ACHN (cell line): ENCODE measurements around the gene EXOC8.

Source experiments
- DNase-seq: peaks from one replicate; pipeline ENCODE4 v3.0.0-alpha.2; 2015
- in situ Hi-C: cut with HindIII; loops from 2 replicates; pipeline ENCODE4 v1.10.0; 2017; ENCODE audit warnings: low sequenced_read_pairs, low pct_ligation_motif_present, low pct_unique_long_range_greater_than_20kb

Gene EXOC8, protein sequence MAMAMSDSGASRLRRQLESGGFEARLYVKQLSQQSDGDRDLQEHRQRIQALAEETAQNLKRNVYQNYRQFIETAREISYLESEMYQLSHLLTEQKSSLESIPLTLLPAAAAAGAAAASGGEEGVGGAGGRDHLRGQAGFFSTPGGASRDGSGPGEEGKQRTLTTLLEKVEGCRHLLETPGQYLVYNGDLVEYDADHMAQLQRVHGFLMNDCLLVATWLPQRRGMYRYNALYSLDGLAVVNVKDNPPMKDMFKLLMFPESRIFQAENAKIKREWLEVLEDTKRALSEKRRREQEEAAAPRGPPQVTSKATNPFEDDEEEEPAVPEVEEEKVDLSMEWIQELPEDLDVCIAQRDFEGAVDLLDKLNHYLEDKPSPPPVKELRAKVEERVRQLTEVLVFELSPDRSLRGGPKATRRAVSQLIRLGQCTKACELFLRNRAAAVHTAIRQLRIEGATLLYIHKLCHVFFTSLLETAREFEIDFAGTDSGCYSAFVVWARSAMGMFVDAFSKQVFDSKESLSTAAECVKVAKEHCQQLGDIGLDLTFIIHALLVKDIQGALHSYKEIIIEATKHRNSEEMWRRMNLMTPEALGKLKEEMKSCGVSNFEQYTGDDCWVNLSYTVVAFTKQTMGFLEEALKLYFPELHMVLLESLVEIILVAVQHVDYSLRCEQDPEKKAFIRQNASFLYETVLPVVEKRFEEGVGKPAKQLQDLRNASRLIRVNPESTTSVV

DNA sequence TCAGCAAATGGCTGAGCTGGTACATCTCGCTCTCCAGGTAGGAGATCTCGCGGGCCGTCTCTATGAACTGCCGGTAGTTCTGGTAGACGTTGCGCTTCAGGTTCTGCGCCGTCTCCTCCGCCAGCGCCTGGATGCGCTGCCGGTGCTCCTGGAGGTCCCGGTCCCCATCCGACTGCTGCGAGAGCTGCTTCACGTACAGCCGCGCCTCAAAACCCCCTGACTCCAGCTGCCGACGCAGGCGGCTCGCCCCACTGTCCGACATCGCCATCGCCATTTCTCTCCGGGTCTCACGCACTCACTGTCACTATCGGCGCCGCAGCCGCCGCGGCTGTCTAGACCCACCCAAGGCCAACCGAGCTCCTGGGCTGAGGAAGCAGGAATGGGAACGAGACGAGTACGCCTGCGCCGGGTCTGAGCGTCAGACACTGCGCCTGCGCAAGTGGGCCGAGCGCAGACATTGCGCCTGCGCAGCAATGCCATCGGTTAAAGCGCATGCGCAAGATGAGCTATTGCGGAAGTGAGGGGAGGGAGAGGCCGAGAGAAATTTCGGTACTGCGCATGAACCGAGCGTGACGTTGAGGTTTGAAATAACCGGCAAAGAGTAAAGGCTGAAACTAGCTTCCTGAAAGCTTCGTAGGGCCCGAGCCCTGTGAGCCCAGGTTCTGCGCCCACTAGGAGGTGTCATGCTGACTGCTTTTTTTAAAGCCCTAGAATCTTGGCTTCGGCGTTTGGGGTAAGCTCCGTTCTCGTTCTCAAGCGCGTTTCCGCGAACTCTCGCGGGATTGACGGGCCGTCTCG lies at the start of gene EXOC8:
Gene EXOC8, minus strand, starts transcription at position 381 of the 798 bp plus-strand sequence. Its CDS starts 107 bp downstream, at position 274.
- DNase-seq = peak; percentile 98
- in situ Hi-C loops = no loop called here

DNA sequence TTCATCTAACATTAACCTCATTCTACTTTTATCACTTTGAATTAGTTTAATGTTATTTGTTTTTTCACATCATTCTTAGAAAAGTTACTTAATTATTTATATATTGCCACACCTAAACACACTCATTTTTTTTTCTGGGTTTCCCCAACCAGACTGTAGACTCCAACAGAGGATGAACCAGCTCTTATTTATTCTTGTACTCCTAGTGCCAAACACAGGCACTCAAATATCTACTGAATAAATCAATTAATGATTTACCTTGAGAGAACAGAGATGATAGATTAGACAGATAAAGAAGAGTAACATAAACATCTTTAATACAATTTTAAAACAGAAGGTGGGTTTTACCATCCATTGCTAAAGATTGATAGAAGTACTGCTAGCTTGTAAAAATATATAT lies 48.8 kb upstream of the EXOC8 start:
- in situ Hi-C loops = no loop called here
- DNase-seq = no peak

DNA sequence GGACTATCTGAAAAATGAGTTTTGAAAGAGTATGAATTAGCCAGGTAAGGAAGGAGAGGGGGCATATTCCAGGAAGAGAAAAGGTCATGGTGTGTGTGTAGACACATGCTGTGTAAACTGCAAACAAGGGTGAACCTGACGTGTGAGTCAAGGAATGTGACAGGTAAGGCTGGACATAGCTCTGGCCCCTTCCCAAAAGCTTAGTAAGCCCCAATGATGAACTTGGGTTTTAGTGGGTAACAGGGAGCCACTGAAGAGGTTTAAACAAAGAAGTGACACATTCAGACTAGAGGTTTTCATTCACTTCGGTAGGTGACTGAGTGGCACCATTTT lies 47.7 kb upstream of the EXOC8 start:
- in situ Hi-C loops = no loop called here
- DNase-seq = no peak

DNA sequence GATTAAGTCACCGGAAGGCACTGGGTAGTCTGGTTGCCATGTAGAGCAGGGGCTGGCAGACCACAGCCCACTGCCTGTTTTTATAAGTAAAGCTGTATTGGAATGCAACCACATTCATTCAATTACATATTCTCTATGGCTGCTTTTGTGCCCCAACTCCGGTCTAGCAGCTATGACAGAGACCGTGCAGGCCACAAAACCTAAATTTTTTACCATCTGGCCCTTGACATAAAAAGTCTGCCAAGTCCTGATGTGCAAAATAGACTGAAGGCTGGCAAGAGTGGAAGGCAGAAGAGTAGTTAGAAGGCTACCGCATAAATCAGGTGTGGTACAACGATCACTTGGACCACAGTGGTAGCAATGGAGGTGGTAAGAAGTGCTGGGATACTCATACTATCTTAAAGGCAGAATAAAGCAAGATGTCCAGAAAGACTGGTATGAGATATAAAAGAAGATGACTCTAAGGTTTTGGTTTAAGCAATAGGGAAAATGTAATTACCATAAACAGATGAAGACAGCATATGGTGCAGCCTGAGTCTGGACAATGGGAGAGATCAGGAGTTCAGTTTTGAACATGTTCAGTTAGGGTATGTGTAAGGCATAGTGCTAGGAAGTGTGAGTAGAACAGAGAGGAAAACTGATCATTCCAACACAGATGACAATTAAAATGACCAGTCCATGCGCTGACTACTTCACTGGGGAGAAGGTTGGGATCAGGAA lies 47.2 kb upstream of the EXOC8 start:
- in situ Hi-C loops = no loop called here

DNA sequence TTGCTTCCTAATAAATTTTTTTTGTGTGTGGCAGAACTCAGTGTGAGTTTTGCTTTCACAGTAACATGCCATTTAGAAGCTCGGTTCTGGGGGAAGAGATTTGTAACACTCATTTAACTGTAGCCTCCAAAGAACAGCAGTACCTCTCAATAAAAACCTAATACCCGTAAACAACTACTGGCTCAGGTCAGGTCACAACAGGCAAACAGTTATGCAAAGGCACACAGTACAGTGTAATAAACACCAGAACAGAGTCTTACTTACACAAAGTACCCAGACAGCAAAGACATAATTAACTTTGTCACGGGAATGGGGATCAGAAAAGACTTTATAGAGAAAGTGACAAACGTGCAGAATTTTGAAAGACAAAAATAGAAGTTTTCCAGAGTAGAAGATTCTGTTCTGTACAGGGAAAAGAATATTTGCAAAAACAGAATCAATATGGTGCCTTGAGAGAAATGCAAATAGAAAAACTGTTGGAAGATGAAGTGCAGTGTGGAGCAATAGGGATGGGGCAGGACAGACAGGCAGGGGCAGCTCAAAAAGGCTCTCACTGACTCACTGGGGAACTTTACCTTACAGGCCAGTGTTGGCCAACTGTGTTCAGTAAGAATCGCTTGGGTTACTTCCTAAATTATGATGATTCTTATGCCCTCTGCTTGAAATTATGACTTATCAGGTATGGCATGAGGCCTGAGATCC lies 45.7 kb upstream of the EXOC8 start:
- peak; percentile 47 for DNase-seq
- in situ Hi-C loops = no loop called here

More for the DNA sequence above, 47.2 kb upstream of the EXOC8 start:
- DNase-seq = no peak

DNA sequence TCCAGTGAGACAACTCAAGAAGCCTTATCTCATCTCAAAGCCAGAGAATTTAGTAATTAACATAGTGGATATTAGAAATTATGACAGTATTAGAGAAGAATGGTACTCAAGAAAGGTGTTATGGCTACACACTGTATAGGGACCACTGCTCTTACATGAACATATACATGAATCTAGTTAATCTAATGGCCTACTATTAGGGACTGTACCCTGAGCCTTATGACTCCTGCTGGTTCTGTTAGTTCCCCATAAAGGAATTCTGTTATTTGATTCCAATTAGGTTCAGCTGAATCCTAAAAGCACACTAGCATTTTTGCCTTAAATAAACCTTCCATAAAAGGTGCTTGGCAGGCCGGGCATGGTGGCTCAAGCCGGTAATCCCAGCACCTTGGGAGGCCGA lies 44.8 kb upstream of the EXOC8 start:
- in situ Hi-C loops = no loop called here
- no peak for DNase-seq

DNA sequence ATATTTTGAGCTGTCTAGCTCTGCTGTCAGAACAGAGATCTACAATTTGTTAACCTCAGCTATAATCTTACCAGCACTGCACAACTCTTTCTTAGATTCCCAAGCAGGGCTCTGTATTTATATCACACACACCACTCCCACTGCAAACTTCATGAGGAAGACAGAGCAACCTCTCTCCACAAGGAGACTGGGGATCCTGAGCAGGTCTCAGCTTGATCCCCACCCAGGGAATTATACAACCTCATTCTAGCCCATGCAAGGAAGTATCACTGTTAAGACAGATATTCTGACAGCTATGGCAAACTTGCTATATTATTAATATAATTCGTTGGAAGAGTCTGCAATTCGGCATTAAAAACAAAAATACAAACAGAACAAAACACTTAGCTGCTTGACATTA lies 44.1 kb upstream of the EXOC8 start:
- in situ Hi-C loops = no loop called here
- no peak for DNase-seq

DNA sequence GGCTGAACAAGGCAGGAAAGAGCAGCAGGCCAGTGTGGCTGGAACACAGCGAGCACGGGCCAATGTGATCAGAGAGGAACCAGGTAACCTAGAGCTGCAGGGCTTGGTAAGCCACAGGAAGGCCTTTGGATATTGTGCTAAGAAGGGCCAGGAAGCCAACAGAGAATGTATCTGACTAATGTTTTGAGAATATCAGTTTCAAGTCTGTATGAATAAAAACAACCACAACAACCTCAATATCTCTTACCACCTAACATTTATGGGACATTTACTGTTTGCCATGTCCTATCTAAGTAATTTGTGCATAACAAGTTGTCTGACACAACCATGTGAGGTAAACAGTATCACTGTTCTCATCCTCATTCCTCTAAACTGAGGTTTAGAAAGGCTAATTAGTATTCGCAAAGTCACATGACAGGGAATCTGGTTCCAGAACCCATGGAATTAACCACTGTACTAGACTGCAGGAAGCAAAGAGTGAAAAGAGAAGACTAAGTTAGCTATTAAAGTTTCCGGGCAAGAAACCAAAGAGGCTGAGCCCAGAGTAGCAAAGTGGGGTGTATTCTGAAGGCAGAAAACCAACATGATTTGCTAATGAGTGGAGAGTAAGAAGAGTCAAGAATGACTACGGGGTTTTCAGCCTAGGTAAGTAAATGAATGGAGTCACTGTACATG lies 39.4 kb upstream of the EXOC8 start:
- peak; percentile 77 for DNase-seq
- in situ Hi-C loops = no loop called here

DNA sequence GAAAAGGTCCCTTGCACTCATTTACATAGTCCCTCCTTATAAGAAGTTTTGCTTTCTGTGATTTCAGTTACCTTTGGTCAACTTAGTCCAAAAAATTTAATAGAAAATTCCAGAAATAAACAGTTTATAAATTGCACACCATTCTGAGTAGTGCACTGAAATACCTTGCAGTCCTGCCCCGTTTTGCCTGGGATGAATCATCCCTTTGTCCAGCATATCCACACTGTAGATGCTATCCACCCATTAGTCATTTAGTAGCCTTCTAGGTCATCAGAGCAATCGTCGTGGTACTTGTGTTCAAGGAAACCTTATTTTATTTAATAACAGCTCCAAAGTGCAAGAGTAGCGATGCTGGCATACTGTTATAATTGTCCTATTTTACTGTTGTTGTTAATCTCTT lies 38.4 kb upstream of the EXOC8 start:
- DNase-seq = no peak

DNA sequence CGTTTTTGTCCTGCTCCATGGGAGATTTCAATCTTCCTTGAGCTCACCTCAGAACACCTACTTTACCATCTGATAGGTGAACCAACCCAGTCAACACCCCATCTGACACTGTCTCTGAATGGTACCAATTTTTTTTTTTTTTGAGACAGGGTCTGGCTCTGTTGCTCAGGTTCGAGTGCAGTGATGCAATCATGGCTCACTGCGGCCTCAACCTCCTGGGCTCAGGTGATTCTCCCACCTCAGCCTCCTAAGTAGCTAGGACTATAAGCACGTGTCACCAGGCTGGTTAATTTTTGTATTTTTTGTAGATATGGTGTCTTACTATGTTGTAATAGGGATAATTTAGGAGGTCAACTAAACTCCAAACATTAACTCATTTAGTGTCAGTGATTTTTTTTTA lies 36.7 kb upstream of the EXOC8 start:
- DNase-seq = no peak
- in situ Hi-C loops = no loop called here

More for the DNA sequence above, 38.4 kb upstream of the EXOC8 start:
- in situ Hi-C loops = no loop called here

DNA sequence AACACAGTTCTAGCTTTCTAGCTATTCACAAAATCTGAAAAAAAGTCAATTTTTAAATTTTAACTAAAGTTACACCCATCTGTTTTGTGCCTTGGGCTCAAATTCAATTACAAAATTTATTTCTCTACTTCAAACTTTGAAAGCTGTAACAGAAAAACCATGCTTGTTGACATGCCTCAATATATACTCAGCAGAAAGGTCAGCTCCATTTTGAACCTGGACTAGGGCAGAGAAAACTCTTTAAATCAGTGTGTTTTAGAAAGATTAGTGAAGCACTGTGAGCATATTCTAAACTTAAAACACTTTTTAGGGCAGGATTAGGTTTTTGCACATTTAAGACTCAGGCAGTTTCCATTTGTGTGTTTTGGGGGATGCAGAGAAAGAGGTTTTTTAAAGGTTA lies 34.8 kb upstream of the EXOC8 start:
- in situ Hi-C loops = no loop called here
- no peak for DNase-seq

DNA sequence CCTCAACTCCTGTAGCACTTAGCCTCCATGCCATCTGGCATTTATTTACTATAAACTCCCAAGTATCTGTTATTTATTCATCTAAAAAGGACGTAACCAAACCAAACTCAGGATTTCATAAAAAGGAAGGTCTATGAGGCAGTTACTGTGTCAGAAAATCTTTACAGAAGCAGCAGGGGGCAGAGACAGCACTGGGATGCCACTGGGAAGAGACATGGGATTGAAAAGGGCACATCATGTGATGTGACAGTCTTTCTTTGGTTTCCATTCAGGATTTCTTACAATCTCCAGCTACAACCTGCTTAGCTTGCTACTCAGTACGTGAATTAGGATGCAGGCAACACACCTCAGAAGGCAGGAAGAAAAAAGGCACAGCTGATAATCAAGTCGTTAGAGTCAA lies 31.6 kb upstream of the EXOC8 start:
- in situ Hi-C loops = no loop called here
- no peak for DNase-seq

DNA sequence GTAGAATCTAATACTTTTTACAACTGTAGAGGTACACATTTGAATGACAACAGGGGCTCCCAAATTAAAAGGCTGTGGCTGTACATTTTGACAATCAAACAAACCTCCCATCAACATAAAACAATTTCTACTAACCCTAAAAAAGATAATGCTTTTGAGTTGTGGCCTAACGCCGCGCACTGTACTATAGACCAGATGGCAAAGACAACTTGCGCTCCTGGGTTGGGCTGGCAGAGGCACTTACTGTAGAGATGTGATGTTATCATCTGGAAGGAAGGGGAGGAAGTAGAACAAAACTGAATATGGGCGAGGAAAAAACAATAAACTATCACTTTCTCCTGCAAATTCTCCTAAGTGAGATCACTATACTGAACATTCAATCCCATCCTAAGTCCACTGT lies 26.5 kb upstream of the EXOC8 start:
- no peak for DNase-seq
- in situ Hi-C loops = no loop called here

DNA sequence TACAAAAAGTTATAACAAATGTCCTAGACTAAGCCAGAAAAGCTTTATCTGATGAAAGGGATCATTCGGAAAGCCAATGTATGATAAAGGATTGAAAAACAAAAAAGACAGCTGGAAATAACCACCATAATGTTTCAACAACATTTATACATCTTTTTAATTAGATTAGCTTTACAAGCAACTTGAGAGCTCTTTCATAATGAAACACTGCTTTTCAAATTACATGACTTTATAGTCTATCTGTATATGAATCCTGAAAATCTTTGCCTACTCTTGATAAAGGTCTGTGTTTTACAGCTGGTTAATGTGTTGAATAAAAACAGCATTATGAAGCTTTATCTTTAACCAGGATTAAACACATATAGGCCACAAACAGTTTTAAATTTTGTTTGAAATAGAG lies 26.0 kb upstream of the EXOC8 start:
- no peak for DNase-seq
- in situ Hi-C loops = no loop called here

DNA sequence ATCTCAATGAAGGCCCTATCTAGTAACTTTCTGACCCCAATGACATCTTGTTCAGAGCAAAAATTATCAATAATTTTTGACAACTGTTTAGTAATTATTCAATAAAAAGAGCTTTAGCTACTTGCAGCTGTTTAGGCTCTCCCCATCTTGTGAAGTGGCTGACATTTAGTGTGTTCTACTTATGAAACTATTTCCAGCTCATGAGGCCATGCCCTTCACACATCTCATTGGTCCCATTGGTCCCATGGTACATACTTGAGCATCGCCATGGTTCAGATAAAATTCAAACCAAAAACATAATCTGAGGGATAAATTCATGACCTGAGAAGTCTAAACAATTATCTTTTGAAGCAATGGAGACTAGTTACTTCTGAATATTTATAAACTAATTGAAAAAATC lies 24.7 kb upstream of the EXOC8 start:
- in situ Hi-C loops = no loop called here
- no peak for DNase-seq

DNA sequence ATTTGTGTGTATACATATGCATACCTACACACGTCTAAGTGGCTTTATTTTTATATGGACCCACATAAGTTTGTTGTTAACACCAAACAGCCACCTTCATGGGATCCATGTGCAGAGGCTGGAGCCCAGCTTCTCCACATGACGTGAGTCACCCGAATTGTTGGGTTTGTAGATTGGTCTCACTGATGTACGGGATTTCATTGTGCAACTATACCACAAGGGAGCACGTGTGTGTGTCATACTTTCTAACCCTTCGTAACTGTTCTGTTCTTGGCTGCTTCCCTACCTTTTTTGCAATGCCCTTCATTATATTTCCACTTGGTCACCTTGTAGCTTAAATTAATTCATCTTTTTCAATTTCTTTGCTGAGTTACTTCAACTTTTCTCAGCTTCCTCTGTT lies 21.5 kb upstream of the EXOC8 start:
- DNase-seq = no peak
- in situ Hi-C loops = no loop called here

DNA sequence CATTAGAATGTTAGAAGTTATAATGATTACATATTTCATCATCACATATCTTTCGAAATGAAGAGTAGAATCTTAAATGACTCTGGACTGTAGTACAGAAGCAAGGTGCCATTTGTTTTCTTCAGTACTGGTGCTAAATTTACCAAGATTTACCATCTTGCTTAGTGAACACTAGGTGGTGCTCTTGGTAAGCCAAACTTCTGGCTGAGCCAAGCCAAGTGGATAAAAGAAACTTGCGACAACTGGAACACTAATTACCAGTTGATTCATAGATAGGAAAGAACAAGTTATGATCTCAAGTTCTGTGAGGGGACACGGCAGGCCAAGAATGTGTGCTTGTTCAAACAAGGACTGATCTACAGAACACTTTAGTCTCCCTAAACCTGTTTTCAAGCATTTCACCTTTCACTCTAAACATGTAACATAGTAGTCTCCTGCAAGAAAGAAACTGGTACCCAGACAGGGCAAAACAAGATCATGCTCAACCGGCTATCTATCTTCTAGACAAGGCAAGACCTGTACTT lies 20.2 kb upstream of the EXOC8 start:
- DNase-seq = peak; percentile 75
- in situ Hi-C loops = no loop called here
